Cardiac fibroblast (primary cell): ENCODE data around the gene ANTKMT.

Experiments used
- DNase-seq, 2 donors: peaks; one replicate each; pipeline versions ENCODE4 v3.0.0 to v3.0.0-alpha.2; 2010; ENCODE audit warnings: low read depth in 2 of 2
- H3K4me3 ChIP-seq, 2 donors: replicated peaks in 1 of 2; 1 replicate in 1 of 2; 2 replicates in 1 of 2; pipeline ENCODE4 v1.5.1; 2011; ENCODE audit warnings: low read depth in 2 of 2, low read length in 2 of 2, mild to moderate bottlenecking in 2 of 2, moderate library complexity in 1 of 2
- CTCF ChIP-seq: IDR thresholded peaks from one replicate; pipeline ENCODE4 v1.5.1; 2011; ENCODE audit warnings: low read depth, mild to moderate bottlenecking, low read length, inconsistent platforms

Gene ANTKMT

DNA sequence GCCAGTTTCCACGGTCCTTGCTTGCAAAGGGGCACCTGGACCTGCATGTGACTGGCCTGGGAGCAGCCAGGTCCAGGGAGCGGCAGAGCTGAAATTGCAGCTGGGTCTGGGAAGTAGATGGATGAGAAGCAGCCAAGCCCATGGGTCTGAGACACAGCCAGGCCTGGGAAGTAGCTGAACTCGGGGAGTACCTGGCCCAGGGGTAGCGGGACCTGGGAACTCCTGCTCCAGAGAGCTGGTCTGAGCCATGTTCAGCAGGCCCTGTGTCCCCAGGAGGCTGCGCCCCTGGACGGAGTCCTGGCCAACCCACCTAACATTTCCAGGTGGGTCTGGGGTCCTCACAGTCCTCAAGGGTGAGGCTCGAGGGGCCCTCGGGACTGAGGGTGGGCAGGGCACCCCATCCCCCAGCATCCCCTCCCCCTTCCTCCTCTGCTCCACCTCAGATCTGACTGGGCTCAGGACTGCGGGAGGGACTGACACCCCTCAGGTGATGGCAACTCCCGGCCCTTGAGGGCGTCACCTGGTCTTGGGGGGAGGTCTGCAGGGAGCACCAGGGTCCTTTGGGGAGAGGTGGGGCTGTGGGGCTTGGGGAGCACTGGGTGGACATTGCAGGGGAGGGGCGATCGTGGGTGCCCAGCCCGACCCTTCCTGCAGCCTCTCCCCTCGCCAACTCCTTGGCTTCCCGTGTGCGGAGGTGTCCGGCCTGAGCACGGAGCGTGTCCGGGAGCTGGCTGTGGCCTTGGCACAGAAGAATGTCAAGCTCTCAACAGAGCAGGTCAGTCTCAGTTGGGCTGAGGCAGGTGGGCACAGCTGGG, 42.6 kb downstream of the ANTKMT start:
- TF ChIP-seq CTCF = no peak
- no peak for DNase-seq

DNA sequence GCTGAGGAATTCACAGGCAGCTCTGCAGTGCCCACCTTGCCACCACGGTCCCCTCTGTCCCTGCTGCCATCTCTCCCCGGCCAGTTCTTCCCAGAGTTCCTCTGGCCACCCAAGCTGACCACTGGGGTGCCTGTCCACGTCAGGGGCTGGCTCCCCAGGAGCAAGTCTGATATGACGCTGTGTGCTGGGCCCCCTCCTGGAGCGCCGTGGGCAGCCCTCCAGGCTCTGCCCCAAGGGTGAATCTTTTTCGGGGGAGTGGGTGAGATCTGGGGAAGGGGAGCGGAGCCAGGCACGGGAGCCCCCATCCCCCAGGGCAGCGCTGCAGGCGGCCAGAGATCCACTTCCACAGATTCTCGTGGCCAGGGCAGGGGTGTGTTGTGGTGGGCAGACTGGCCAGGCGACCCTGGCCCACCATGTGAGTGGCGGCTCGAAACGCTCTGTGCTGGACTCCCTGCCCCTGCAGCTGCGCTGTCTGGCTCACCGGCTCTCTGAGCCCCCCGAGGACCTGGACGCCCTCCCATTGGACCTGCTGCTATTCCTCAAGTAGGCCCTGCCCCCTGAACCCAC, 43.3 kb downstream of the ANTKMT start:
- no peak for DNase-seq
- H3K4me3 ChIP-seq = no peak overlapping the region
- no peak for TF ChIP-seq CTCF

More for the DNA sequence above, 42.6 kb downstream of the ANTKMT start:
- no peak overlapping the region for H3K4me3 ChIP-seq

- no peak for DNase-seq
- H3K4me3 ChIP-seq = no peak overlapping the region
- TF ChIP-seq CTCF = no peak
These were observed 44.0 kb downstream of the ANTKMT start for GRCh38 chr16:764848-765487.

DNA sequence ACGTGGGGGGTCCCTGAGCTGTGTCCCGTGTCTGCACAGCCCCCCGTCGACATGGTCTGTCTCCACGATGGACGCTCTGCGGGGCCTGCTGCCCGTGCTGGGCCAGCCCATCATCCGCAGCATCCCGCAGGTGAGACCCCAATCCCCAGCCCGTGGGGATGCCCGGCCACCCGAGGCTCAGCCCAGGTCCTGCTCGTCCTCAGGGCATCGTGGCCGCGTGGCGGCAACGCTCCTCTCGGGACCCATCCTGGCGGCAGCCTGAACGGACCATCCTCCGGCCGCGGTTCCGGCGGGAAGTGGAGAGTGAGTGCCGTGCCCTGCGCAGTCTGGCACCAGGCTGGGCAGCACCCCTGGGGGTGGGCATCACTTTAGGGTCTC, 44.5 kb downstream of the ANTKMT start:
- H3K4me3 ChIP-seq = no peak overlapping the region
- TF ChIP-seq CTCF = no peak
- DNase-seq = no peak

DNA sequence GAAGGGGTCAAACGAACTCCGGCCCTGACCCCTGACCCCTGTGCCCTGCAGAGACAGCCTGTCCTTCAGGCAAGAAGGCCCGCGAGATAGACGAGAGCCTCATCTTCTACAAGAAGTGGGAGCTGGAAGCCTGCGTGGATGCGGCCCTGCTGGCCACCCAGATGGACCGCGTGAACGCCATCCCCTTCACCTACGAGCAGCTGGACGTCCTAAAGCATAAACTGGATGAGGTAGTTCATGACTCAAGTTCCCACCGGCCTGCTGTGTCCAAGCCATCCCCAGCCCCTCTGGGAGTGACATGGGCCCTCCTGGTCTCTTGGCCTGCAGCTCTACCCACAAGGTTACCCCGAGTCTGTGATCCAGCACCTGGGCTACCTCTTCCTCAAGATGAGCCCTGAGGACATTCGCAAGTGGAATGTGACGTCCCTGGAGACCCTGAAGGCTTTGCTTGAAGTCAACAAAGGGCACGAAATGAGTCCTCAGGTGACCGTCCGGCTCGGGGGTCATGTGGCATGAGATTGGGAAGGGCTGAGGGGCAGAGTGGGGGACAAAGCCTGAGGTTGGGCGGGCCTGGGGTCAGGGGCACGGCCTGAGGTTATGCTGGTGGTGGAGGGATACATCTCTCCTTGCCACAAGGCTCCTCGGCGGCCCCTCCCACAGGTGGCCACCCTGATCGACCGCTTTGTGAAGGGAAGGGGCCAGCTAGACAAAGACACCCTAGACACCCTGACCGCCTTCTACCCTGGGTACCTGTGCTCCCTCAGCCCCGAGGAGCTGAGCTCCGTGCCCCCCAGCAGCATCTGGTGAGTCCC, 45.3 kb downstream of the ANTKMT start:
- TF ChIP-seq CTCF = no peak
- no peak overlapping the region for H3K4me3 ChIP-seq
- DNase-seq = no peak

DNA sequence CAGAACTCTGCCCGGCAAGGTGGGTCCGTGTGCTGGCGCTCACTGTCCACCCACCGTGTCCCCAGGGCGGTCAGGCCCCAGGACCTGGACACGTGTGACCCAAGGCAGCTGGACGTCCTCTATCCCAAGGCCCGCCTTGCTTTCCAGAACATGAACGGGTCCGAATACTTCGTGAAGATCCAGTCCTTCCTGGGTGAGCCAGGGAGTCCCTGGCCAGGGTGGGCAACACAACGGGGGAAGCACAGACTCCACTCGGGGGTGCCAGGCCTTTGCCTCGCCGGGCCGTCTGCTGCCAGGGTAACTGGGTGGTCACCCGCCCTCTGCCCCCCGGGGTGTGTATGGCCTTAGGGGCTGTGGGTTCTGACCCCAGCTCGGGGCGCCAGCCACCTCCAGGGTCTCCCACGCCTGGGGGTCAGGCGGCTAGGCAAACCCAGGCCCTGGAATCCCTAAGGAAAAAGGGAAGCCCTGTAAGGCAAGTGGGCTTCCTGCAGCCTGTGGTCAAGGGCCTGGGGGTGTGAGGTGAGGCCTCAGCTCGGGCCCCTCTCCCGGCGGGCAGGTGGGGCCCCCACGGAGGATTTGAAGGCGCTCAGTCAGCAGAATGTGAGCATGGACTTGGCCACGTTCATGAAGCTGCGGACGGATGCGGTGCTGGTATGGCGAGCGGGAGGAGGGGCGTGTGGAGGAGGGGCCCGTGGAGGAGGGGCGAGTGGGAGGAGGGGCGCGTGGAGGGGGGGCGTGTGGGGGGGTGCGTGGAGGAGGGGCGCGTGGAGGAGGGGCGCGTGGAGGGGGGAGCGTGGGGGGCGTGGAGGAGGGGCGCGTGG, 46.1 kb downstream of the ANTKMT start:
- DNase-seq = no peak
- TF ChIP-seq CTCF = no peak
- no peak overlapping the region for H3K4me3 ChIP-seq
